ENCODE measurements around the gene ILK. TPM values are rescaled to one million over a fixed set of nuclear protein-coding genes. Genes with fewer than 3 reads are reported as not detected.

Gene ILK
- total RNA-seq, 1 experiment from 2014 or later: 53.4 TPM

GRCh38 chr11:6632116-6633073 is 28.8 kb downstream of the ILK start:
- DNase-seq (ENCODE audit: extremely low read depth, low read depth): no peak

- no peak for DNase-seq (ENCODE audit: extremely low read depth, low read depth)
Observed at GRCh38 chr11:6633422-6634408, 30.1 kb downstream of the ILK start.

GRCh38 chr11:6634534-6634933 is 31.0 kb downstream of the ILK start:
- DNase-seq (ENCODE audit: extremely low read depth, low read depth): no peak

GRCh38 chr11:6635082-6635932 is 31.7 kb downstream of the ILK start:
- DNase-seq (ENCODE audit: extremely low read depth, low read depth): no peak

- no peak for DNase-seq (ENCODE audit: extremely low read depth, low read depth)
Observed at GRCh38 chr11:6636480-6636879, 32.9 kb downstream of the ILK start.

- no peak for DNase-seq (ENCODE audit: extremely low read depth, low read depth)
Observed at GRCh38 chr11:6637871-6638270, 34.3 kb downstream of the ILK start.

- no peak for DNase-seq (ENCODE audit: extremely low read depth, low read depth)
Observed at GRCh38 chr11:6638429-6638828, 34.9 kb downstream of the ILK start.

- no peak for DNase-seq (ENCODE audit: extremely low read depth, low read depth)
Observed at GRCh38 chr11:6640036-6640984, 36.7 kb downstream of the ILK start.

- DNase-seq (ENCODE audit: extremely low read depth, low read depth): no peak
Observed at GRCh38 chr11:6640985-6641701, 37.6 kb downstream of the ILK start.

GRCh38 chr11:6642957-6643356 is 39.4 kb downstream of the ILK start:
- DNase-seq (ENCODE audit: extremely low read depth, low read depth): no peak

- DNase-seq (ENCODE audit: extremely low read depth, low read depth): no peak
Observed at GRCh38 chr11:6646071-6646470, 42.5 kb downstream of the ILK start.

GRCh38 chr11:6646576-6646917 is 43.0 kb downstream of the ILK start:
- DNase-seq (ENCODE audit: extremely low read depth, low read depth): no peak

GRCh38 chr11:6646918-6647679 is 43.5 kb downstream of the ILK start:
- no peak for DNase-seq (ENCODE audit: extremely low read depth, low read depth)

- DNase-seq (ENCODE audit: extremely low read depth, low read depth): no peak
Observed at GRCh38 chr11:6647836-6648235, 44.3 kb downstream of the ILK start.

GRCh38 chr11:6648501-6648900 is 44.9 kb downstream of the ILK start:
- DNase-seq (ENCODE audit: extremely low read depth, low read depth): no peak

GRCh38 chr11:6650104-6650503 is 46.5 kb downstream of the ILK start:
- no peak for DNase-seq (ENCODE audit: extremely low read depth, low read depth)

- DNase-seq (ENCODE audit: extremely low read depth, low read depth): no peak
Observed at GRCh38 chr11:6650980-6651379, 47.4 kb downstream of the ILK start.

GRCh38 chr11:6652182-6652581 is 48.6 kb downstream of the ILK start:
- DNase-seq (ENCODE audit: extremely low read depth, low read depth): no peak

Measured in NCI-H460 (cell line).